GM18861 (cell line): ENCODE data around the gene CATSPERZ.
A peak's percentile ranks its signal among the peaks of the same experiment; 100 is the strongest.

ENCODE experiments used
- ATAC-seq: cut with Tn5 transposase; IDR thresholded peaks from one replicate; pipeline ENCODE4 v1.9.1; 2021; ENCODE audit not compliant: unreplicated experiment

The CATSPERZ gene

GRCh38 chr11:64339754-64340408, 39.7 kb downstream of the CATSPERZ start, which contains the start of gene CCDC88B:
TSS of gene CCDC88B (plus strand) at chr11:64340204. CDS start at chr11:64340267, 63 bp downstream.
- ATAC-seq: peak; percentile 32

DNA sequence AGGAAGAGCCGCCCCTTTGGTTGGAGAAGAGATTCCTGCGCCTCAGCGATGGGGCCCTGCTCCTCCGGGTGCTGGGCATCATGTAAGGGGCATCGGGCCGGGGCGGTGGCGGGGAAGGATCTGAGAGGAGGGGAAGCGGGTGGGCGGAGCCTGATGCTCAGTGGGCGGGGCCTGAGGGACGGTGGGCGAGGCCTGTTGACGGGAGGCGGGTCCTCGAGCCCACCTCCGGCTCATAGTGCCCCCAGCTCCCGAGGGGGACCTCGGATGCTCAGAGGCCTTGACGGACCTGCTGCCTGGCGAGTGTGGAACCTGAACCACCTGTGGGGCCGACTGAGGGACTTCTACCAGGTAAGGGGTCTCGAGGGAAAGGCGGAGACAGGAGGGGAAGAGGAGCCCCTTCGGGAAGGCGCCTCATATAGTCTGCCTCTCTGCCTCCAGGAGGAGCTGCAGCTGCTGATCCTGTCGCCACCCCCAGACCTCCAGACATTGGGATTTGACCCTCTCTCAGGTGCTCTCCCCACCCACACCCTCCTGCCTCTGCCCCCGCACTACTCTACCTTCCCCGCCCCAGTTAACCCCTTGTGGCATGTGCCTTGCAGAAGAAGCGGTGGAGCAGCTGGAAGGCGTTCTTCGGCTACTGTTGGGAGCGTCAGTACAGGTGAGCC, 40.6 kb downstream of the CATSPERZ start:
- ATAC-seq: no peak

DNA sequence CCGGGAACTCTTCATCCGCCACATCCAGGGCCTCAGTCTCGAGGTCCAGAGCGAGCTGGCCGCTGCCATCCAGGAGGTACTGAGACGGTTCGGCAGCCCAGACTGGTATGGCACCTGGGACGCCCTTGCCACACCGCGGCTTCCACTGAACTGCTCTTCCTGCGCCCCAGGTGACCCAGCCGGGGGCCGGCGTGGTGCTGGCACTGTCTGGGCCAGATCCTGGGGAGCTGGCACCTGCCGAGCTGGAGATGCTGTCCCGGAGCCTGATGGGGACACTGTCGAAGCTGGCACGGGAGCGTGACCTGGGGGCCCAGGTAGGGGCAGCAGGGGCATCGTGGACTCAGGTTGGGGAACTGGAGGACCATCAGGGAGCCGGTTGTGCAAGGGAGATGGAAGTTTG, 41.3 kb downstream of the CATSPERZ start:
- ATAC-seq: no peak

GRCh38 chr11:64341851-64342791, 42.0 kb downstream of the CATSPERZ start:
- peak; percentile 40 for ATAC-seq

- ATAC-seq: no peak
These were observed 42.9 kb downstream of the CATSPERZ start for GRCh38 chr11:64342869-64343745.

- ATAC-seq: no peak
These were observed 43.8 kb downstream of the CATSPERZ start for GRCh38 chr11:64343767-64344559.

DNA sequence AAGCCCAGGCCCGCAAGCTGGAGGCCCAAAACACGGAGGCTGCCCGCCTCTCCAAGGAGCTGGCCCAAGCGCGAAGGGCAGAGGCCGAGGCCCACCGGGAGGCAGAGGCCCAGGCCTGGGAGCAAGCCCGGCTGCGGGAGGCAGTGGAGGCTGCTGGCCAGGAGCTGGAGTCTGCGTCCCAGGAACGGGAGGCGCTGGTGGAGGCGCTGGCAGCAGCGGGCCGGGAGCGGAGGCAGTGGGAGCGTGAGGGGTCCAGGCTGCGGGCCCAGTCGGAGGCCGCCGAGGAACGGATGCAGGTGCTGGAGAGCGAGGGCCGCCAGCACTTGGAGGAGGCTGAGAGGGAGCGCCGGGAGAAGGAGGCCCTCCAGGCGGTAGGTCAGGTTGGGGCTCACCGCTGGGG, 44.6 kb downstream of the CATSPERZ start:
- ATAC-seq: no peak

DNA sequence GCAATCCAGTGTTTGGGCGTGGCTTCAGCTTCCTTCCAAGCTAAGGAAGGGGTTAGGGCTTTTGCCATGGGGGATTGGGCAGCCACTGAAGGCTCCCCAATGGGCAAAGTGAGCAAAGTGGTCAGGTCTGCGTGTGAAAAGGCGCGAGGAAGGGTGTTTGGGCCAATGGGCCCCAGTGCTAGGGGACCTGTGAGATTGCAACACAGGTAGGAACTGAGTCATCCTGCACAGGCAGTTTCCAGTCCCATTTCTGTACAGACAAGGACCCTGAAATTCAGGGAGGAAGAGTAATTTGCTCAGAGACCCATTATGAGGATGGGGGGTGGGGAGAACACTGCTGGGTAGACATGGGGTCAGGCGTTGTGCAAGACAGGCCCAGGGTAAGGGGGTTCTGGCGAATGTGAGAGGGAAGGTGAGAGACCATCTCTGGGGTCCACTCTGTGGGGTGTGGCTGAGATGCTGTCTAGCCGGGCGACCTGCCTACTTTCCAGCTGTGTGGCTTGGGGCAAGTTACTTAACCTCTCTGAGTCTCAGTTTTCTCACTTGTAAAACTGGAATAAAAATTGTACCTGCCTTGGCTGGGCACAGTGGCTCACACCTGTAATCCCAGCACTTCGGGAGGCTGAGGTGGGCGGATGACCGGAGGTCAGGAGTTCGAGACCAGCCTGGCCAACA, 47.2 kb downstream of the CATSPERZ start:
- no peak for ATAC-seq

- ATAC-seq: no peak
These were observed 48.3 kb downstream of the CATSPERZ start for GRCh38 chr11:64348383-64349024.

- no peak for ATAC-seq
These were observed 48.8 kb downstream of the CATSPERZ start for GRCh38 chr11:64349025-64349387.

- no peak for ATAC-seq
These were observed 49.2 kb downstream of the CATSPERZ start for GRCh38 chr11:64349404-64349803.

GRCh38 chr11:64351136-64351631, 51.0 kb downstream of the CATSPERZ start:
- no peak for ATAC-seq

GRCh38 chr11:64352099-64352994, 52.2 kb downstream of the CATSPERZ start:
- no peak for ATAC-seq

DNA sequence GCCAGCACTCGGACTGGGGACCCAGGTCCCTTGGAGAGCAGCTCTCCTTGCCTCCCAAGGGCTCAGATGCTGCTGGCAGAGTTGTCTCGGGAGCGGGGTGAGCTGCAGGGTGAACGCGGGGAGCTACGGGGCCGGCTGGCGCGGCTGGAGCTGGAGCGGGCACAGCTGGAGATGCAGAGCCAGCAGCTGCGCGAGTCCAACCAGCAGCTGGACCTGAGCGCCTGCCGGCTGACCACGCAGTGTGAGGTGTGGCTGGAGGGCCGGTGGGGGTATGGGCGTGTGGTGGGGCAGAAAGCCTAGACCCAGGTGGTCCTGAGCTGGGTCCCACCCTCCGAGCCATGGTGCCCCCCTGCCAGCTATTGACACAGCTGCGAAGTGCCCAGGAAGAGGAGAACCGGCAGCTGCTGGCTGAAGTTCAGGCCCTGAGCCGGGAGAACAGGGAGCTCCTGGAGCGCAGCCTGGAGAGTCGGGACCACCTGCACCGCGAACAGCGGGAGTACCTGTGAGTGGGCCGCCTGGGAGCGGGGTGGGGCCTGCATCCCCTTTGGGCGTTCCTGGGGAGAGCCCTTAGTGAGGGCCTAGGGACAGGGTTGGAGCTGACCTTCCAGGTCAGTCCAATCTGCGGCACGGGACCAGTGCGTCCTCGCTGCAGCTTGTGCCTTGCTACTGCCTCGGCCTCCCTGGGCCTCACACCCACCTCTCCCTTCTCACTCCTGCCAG, 53.0 kb downstream of the CATSPERZ start:
- no peak for ATAC-seq

DNA sequence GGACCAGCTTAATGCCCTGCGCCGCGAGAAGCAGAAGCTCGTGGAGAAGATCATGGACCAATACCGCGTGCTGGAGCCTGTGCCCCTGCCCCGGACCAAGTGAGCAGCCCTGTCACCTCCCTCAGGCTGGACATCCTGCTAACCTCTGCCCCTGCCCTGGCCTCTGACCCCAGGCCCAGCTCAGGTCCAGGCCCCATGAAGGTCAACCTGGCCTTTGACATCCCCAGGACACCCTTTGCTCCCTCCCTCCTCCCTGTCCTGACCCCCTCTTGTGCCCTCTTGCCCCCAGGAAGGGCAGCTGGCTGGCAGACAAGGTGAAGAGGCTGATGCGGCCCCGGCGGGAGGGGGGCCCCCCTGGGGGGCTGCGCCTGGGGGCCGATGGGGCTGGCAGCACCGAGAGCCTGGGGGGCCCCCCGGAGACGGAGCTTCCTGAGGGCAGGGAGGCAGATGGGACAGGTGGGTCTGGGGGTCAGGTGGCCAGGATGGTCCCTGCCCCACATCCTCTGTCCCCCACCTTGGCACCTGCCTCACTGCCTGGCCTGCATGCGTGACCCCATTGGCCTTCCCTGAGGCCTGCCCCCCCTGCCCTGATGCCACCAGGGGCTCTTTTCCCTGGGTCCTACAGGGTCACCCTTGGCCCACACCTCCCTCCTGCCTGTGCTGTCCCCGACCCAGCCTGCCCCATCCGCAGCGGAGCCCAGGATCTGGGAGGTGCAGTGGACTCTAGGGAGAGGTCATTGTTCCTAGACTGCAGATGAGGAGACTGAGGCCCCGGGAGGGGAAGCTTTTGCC, 53.8 kb downstream of the CATSPERZ start:
- ATAC-seq: no peak
